Measurements from ENCODE around the gene DHX38.

DNA sequence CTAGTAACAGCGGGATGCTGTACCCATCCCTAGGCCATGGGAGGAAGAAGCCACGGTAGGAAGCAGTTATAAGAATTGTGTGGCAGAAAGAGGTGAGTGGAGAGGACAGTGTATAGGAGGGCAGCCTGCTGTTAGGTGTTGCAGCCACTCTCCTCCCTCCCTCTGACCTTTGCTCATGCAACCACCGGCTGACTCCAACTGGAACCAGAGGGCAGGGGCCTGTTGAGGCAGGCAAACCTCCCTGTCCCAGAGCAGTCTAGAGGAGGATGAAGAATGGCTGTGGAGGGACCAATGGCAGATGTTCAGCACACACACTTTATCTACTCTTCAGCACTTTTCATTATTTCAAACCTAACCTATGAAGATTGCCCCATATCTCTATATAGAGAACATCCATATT is 2.4 kb upstream of the DHX38 start:
- TF ChIP-seq POLR2A (IDR thresholded peaks at IDR 0.05): no peak
- no peak for TF ChIP-seq CTCF (IDR thresholded peaks at IDR 0.05)
- TF ChIP-seq POLR2AphosphoS5 (IDR thresholded peaks at IDR 0.05): no peak

Measured in sigmoid colon (tissue), 4 donors.